Embryonic facial prominence (tissue), 1 donor: ENCODE results near the gene GLB1L3.
"Not testable (repeated sequence)": the region's sequence is repeated elsewhere in the genome, so short reads cannot be mapped to it uniquely, and the experiment has no call there.

Experiments
- DNase-seq: peaks from one replicate; pipeline ENCODE4 v3.0.0-alpha.2; 2016; ENCODE audit errors: extremely low spot score

Gene GLB1L3

GRCh38 chr11:134313821-134314607 lies 37.8 kb downstream of the GLB1L3 start:
- no peak for DNase-seq

- no peak for DNase-seq
These were observed 40.9 kb downstream of the GLB1L3 start for GRCh38 chr11:134317103-134317502.

- DNase-seq = not testable (repeated sequence)
These were observed 45.2 kb downstream of the GLB1L3 start for GRCh38 chr11:134321373-134321772.

GRCh38 chr11:134322553-134322952 lies 46.4 kb downstream of the GLB1L3 start:
- DNase-seq = no peak

- no peak for DNase-seq
These were observed 52.3 kb downstream of the GLB1L3 start for GRCh38 chr11:134328433-134328832.

GRCh38 chr11:134330611-134331353 lies 54.6 kb downstream of the GLB1L3 start:
- no peak for DNase-seq

GRCh38 chr11:134331354-134332188 lies 55.4 kb downstream of the GLB1L3 start, which contains the start of gene GLB1L2:
TSS of gene GLB1L2 (plus strand) at chr11:134331988. CDS start at chr11:134332062, 74 bp downstream.
- no peak for DNase-seq

- DNase-seq = no peak
These were observed 56.0 kb downstream of the GLB1L3 start for GRCh38 chr11:134332189-134332631.

- DNase-seq = no peak
These were observed 56.6 kb downstream of the GLB1L3 start for GRCh38 chr11:134332782-134333181.

GRCh38 chr11:134333312-134333711 lies 57.1 kb downstream of the GLB1L3 start:
- no peak for DNase-seq

- no peak for DNase-seq
These were observed 57.8 kb downstream of the GLB1L3 start for GRCh38 chr11:134333946-134334345.

- DNase-seq = no peak
These were observed 58.8 kb downstream of the GLB1L3 start for GRCh38 chr11:134334796-134335571.

- no peak for DNase-seq
These were observed 60.9 kb downstream of the GLB1L3 start for GRCh38 chr11:134337051-134337450.

- DNase-seq = no peak
These were observed 61.9 kb downstream of the GLB1L3 start for GRCh38 chr11:134338068-134338467.

GRCh38 chr11:134338654-134339053 lies 62.5 kb downstream of the GLB1L3 start:
- no peak for DNase-seq

- no peak for DNase-seq
These were observed 63.6 kb downstream of the GLB1L3 start for GRCh38 chr11:134339756-134340155.

GRCh38 chr11:134340354-134340964 lies 64.3 kb downstream of the GLB1L3 start:
- DNase-seq = no peak

GRCh38 chr11:134341805-134342571 lies 65.8 kb downstream of the GLB1L3 start:
- no peak for DNase-seq

- DNase-seq = no peak
These were observed 66.6 kb downstream of the GLB1L3 start for GRCh38 chr11:134342572-134343340.
